RPMI8226 (cell line): ENCODE results near the gene CYREN.
A peak's percentile ranks its signal among the peaks of the same experiment; 100 is the strongest.
"Not testable (repeated sequence)": the region's sequence is repeated elsewhere in the genome, so short reads cannot be mapped to it uniquely, and the experiment has no call there.

Source experiments
- DNase-seq: peaks from one replicate; pipeline ENCODE4 v3.0.0-alpha.2; 2015

The CYREN gene

DNA sequence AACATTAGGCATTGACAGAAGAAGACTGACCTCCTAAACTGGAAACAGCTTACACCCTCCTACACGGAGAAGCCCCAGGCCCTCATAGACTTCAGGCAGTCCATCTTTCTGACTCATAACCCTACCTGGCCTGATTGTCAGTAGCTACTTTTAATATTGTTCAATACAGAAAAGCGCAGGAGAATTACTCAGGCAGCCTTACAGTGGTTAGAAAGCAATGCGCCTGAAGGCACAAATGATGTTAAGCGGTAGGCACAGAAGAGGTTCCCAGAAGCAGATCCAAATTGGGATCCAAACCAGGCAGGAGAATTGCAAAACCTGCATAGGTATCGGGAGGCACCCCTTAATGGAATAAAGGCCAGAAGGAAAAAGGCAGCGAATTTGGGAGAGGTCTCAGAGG, 5.4 kb upstream of the CYREN start:
- no peak for DNase-seq

DNA sequence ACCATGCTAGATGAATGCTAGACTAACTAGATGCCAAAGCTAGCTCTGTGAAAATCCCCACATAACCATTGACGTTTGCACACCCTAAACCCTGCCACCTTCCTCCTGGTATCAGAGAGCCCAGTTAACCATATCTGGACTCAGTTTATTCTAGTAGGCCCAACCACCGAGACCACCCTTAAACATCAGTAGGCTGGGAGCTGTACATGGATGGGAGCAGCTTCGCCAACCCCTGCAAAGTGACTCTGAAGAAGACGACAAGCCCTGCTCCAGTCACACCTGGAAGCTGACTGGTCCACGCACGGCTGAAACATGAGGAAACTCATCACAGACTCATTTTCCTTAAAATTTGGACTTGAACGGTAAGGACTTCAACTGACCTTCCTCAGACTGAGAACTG, 4.4 kb upstream of the CYREN start:
- DNase-seq: no peak

DNA sequence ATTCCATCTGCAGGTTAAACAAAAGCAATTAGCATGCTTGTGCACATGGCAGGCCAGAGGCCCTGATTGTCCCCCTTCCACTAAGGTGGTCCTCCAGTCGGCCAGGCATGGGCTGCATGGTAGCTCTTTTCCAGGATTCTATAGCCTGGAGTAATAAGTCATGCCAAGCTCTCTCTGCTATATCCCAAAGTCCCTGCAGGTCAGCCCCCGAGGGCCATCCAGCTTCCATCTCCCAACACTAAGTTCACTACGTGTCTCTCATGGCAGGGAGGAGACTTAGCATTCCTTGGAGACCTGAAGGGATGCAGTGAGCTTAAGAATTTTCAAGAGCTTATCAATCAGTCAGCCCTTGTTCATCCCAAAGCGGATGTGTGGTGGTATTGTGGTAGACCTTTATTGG, 3.4 kb upstream of the CYREN start:
- DNase-seq: not testable (repeated sequence)

DNA sequence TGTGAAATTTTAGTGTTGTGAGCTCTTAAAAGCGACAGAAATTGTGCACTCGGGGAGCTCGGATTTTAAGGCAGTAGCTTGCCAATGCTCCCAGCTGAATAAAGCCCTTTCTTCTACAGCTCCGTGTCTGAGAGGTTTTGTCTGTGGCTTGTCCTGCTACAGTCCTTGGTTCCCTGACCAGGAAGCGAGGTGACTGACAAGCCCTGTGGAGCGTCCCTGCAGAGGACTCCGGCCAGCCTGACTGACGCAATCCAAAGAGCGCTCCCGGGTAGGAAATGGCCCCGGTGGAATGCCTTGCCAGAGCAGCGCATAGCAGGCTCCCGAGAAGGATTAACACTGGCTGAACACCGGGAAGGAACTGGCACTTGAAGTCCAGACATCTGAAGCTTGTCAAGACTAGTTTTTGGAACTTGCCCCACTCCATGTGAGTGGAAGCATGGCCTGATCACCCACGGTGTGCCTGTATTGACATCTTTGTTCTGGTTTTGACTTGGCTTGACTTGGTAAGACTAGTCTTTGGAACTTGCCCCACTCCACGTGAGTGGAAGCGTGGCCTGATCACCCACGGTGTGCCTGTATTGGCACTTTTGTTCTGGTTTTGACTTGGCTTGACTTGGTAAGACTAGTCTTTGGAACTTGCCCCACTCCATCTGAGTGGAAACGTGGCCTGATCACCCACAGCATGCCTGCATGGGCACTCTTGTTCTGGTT, 1.2 kb upstream of the CYREN start:
- DNase-seq: peak; percentile 51

DNA sequence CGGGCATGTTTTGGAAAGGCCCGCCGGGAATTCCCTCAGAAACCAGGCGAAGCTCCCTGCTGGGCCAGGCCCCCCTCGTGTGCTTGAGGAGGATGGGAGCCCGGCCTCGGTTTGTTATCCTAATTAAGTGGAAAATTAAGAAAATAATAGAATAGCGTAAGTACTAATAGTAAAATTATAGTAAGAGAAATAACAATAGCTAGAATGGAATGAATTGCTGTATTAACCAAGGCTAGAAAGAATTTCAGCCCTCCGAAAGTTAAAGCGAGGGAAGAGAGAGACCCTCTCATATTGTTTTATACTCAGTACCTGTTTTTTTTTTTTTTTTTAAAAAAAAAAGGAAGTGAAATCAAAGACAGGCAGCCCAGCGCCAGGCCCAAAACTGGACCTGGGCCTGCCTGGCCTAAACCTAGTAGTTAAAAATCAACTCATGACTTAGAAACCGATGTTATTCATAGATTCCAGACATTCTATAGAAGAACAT, 533 bp upstream of the CYREN start:
- DNase-seq: peak; percentile 38

DNA sequence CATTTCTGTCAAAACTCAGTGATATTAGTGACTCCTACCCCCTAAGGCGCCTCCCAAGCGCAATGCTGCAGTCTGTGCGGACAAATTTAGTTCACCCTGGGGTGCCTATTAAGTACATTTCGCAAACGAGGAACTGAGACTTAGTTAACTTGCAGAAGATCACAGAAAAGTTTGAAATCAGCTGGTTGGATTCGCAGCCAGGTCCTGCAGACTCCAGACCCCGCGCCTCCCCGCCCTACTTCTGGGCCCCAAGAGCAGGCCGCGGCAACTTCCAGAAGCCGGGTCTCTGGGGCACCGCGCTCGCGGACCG, 588 bp downstream of the CYREN start:
- DNase-seq: peak; percentile 68

DNA sequence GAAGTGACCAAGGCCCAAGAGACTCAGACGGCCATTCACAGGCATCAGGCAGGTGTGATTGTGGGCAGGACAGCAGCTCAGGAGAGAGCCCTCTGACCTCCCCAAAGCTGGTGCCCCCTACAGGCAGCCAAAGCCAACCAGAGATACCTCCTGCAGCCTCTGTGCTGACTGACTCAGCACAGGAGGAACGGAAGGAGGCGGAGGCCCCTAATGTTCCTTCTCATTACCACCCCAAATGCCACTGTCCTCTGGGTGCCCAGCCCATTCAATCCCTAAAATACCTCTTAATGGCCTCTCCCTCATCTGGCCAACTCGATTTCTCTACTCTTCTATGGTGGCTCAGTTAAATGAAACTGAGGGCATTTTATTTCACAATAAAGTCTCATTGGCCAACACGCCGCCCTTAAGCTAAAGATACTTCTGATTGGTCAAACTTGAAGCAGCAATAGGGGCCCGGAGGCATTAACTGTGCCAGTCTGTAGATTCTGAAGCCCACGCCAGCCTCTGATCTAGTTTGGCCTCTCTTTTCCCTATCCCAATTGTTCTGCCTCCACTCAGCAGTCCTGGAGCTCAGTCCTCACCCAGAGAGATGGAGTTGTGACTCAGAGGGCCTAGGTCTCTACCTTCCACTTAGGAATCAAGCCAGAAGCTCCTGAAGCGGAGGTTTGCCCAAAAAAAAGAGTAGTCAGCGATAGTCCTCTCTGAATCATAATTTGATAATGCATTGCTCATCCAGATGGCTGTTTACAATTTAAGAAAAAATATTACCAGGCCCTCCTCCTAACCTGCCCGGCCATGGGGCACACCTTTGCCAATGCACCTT, 1.2 kb downstream of the CYREN start:
- DNase-seq: peak; percentile 86

DNA sequence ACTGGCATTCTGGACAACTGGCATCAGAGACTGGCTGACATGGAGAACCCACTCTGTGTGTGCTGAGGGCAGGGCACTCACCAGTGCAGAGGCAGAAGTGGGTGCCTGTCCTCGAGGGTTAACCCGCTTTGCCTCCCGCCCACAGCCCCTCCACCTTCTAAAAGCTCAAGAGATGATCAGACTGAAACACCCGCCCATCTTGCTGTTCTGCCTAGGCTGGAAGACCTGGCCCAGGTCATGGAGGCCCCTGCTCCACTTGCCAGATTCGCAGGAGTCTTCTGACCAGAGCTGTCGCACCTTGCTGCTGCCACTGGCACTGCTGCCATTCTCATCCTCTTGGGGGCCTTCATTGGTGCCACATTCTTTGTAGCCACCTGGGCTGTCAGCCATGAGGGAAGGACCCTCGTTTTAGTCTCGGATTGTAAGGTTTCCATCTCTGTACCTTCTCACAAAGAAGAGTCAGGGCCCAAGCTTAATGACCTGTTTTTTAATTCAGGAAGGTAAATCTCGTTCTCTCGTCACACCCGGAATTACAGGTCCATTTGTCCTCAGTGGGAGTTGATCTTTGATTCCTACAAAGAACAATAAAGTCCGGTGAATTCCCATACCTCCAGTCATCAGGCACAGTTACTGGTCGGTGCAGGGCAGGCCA, 1.9 kb downstream of the CYREN start:
- no peak for DNase-seq

DNA sequence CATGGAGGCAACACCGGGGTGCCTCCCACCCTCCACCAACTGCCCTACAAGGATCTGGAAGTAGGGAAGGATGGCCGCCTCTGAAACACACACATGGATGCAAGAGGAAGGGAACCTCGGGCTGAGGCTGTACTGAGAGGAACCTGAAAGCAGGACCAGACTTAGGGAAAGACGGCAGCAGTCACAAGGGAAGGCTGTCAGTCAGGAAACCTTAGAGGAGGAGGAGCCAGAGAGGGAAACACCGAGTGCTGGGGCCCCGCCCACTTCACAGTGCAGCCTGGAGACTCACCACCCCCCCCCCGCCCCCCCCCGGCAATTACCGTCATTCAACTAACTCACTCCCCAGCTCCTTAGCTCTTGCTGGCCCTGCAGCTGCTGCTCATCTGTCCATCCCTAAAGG, 2.5 kb downstream of the CYREN start:
- no peak for DNase-seq

DNA sequence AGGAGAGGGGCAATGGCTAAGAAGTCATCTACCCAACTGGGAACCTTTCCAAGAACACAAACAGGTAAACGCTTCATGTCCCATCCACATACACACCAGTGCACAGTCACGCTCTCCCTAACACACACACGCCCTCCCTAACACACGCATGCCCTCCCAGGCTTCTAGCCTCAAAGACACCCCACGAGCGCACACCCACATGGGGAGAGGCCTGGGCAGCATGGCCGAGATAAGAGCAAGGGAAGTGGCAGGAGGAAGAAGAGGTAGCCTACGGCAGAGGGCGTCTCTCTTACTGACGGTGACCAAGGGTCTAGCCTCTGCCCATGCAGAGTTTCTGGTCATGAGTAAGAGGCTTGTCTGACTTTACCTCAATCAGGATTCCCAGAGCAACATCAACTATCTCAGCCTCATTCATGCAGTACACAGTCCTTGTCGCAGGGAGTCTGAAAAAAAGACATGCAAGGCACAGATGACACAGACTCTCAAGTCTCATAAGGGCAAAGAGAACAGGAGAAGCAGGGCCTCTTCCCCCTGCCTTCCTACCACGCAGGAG, 3.1 kb downstream of the CYREN start:
- no peak for DNase-seq

DNA sequence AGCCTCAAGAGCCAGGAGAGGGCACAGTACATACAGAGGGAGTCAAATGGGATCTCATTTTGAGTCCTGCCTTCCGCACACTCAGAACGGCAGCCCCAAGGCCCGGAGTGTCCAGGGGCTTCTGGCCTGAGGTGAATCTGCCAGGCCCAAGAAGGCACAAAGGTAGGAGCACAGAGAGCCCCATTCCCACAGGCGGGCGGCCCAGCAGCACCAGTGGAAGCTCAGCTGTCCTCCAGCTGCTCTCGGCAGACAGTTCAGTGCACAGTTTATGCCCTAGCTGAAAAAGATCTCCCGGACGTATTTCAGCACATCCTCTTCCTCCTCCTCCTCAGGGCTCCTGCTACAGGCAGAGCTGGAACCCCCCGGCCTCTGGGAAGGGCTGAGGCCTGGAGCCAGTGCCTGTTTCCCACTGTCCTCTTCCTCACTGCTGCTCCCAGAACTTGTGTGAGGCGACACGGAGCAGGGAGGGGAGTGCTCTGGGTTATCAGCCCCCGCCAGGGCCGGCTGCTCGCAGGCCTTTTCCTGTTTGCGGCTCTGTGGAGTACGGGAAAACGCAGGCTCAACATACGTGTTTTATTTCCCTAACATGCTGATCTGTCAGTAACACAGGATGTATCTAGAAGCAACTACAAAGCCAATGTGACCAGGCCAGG, 4.0 kb downstream of the CYREN start:
- no peak for DNase-seq

DNA sequence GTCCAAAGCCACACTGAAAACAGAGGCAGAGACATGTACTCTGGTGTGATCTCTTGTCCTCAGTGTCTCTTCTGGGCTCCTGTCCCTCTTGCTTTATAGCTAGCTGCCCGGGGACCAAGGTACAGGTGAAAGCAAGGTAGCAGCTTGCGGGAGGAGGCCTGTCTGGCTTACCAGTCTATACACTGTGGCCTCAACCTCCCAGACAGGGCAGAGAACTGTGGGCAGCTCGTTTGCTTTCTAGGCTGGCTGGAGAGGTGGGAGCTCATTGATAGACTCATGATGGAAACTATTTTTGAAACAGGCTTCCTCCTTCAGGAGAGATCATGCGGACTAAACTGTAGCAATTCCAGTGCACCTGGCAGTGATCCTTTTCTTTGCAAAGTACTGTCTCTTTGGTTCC, 4.6 kb downstream of the CYREN start:
- no peak for DNase-seq

DNA sequence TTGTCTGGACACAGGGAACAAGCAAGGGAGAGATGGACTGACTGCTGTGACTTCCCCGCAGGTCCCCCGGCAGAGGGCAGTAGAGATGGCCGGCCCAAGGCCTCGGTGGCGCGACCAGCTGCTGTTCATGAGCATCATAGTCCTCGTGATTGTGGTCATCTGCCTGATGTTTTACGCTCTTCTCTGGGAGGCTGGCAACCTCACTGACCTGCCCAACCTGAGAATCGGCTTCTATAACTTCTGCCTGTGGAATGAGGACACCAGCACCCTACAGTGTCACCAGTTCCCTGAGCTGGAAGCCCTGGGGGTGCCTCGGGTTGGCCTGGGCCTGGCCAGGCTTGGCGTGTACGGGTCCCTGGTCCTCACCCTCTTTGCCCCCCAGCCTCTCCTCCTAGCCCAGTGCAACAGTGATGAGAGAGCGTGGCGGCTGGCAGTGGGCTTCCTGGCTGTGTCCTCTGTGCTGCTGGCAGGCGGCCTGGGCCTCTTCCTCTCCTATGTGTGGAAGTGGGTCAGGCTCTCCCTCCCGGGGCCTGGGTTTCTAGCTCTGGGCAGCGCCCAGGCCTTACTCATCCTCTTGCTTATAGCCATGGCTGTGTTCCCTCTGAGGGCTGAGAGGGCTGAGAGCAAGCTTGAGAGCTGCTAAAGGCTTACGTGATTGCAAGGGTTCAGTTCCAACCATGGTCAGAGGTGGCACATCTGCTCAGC, 6.0 kb downstream of the CYREN start:
- DNase-seq: no peak

DNA sequence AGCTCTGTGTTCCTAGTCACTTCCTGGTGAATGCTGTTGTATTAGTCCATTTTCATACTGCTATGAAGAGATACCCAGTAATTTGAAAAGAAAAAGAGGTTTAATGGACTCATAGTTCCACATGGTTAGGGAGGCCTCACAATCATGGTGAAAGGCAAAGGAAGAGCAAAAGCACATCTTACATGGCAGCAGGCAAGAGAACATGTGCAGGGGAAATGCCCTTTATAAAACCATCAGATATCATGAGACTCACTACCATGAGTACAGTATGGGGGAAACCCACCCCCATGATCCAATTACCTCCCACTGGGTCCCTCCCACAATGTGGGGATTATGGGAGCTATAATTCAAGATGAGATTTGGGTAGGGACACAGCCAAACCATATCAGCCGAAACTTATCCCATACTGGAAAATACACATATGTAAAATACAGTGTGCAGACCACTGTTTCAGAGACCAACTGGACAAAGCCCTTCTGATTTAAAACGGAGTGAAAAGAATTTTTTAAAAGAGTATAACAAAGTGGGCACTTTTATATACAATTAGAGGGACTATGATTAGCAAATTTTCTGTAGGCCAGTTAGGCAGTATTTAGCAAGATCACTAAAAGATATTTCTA, 8.0 kb downstream of the CYREN start:
- DNase-seq: no peak

DNA sequence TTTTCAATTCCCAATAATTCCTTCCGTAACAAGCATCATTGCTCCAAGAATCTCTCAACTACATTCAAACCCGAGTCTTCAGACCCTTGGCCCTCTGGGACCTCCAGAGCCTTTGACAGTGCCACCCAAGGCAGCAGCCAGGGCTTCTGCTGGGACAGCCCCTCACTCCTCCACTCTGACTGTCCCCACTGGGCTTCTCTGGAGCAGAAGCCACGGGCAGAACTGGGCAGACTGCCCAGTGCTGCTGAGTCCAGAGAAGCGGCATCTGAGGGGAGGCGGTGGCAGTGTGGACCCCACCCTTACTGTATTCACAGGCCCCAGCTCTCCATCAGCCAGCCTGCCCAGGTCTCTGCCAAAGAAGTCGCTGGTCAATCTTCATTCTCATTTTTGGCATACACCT, 8.8 kb downstream of the CYREN start:
- peak; percentile 31 for DNase-seq

DNA sequence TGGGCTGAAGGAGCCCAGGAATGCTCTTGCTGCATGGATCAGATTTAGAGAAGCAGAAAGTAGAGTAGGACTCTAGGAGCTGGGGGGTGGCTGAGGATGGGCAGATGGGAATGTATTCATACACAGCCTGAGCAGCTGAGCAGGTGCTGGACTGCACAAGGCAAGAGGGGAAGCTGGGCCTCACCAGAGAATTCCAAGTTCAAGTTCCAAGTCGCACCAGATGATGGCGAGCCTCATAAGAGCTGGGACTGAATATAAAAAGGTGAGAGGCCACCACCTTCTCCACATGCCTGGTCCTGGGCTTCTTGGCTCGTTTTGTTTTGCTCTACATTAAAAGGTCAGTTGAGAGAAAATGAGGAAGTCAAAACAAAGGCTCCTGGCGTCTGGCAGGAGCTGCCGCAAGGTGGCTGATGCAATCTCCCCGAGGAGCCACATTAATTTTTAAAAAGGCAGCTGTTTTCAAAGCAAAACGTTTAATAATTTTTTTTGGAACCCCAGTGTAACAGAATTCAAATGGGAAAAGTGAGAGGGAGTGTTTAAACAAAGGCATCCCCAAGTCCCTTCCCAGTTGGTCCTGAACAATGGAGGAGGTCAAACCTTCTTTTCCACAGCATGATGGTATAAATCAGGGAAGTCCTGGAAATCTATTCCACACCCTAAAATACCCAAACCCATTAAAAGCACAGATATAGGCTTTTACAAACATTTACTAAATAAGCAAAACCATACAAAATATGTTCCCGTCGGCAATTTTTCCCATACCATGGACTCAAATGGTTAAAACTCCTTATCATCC, 9.5 kb downstream of the CYREN start:
- peak; percentile 88 for DNase-seq

DNA sequence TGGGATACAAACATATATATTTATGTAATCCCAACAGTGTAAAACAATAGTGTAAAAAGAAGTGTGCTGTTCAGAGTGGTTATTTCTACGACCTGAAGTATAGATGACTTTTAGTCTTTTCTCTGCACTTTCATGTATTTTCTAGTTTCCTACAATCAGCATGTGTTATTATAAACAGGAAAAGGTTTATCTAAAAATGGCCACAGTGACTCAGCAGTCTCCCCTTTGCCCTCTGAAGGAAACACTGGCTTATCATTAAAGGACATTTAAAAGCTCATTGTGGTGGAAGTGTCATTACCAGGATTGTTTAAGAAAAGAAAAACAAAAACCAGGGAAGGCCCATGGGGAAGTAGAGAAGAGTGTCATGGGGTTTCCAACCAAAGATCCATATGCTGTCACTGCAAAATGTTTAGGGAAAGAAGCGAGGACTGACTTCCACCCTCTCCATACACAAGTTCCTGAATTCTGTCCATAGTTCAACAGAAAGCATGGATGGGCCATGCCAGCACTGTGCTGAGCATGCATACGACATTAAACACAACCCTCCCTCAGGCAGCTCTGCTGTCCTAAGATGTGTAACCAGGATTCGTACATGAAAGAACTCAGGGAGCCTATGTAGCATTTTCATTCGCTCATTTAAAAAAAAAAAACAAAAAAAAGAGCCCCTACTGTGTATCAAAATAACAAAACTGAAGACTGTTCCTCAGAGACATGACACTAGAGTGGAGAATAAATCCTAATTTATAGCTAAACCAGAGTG, 10.2 kb downstream of the CYREN start:
- peak; percentile 69 for DNase-seq

DNA sequence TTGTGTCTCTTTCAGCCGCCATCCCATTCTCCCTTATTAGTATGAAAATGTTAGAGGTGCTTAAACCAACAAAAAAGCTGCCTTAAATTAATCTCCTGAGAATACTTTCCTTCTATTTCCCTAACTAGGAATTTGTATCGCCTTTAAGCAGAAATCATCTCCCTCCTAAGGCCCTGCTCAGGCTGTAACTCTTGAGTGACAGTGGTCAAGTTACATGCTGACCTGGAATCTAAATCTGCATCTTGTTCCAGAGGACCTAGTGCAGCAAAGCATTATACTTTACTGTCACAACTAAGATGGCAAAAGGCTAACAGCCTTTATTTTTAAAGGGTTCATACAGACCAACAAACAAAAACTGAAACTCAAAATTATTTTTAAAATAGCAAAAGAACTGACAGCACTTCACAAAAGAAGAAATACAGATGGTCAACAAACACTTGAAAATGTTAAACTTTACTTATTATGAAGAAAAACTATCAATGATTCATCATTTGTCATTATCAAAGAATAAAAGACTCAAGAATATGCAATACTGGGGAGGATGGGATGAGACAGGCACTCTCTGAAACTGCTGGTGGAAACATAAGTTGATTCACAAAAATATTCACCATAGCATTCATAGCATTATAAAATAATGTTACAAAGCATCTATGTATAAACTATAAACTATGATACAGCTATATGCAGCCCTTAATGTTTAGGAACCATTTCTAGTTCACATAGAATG, 11.0 kb downstream of the CYREN start:
- no peak for DNase-seq

DNA sequence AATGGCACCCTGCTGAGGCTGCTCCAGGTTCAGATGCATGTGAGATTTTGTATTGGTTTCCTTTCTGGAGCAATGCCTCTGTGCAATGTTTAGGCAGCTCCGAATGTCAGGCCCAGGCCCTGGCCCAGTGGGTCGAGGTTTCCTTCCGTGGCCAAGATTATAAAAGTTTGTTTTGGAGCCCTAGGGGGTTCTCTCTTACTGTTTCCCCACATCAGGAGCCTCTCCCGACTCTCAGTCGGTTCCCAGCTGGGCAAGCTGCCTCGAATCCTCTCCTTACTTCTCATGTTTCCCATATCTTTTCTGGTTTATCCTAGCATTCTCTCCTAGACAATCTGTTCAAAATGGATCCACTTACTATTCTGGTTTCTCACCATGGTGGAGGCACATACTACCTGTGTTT, 11.6 kb downstream of the CYREN start:
- no peak for DNase-seq
